HCT116 (cell line): ENCODE measurements around the gene KRTAP12-1. TPM values are rescaled to one million over a fixed set of nuclear protein-coding genes. Genes with fewer than 3 reads are reported as not detected.

ENCODE experiments used
- ATAC-seq: fragments of 200-7000 bp; cut with Tn5 transposase; 2 replicates; pipeline ENCODE4 v1.9.1; 2020; ENCODE audit warnings: mild to moderate bottlenecking, moderate library complexity
- BruUV-seq: library from RNA; stranded (reverse); fragments of 400-500 nt; replicated peaks from 2 replicates; lab custom pipeline; 2021; lab: Mats Ljungman, UMichigan
- CTCF ChIA-PET: fragments of 300-600 bp; sonication (Branson Sonifier 250); formaldehyde crosslinking; loops from one replicate; lab custom pipeline; 2021; ENCODE audit warnings: antibody characterized with exemption; lab: Charles Lee
- POLR2A ChIA-PET: fragments of 300-600, 350-600 bp; sonication (Branson Sonifier 250); formaldehyde crosslinking; loops from one replicate; lab custom pipeline; 2021; ENCODE audit warnings: antibody characterized with exemption; lab: Charles Lee
- RAD21 ChIA-PET, 2 experiments: fragments of 300-600 bp; sonication (Branson Sonifier 250); formaldehyde crosslinking; loops; one replicate each; lab custom pipeline; 2023; ENCODE audit warnings: low total read pairs in 2 of 2; ENCODE audit not compliant: uncharacterized antibody in 2 of 2, unreplicated experiment in 2 of 2, low non-redundant PET in 1 of 2; lab: Charles Lee
- DNase-seq: peaks from one replicate; pipeline ENCODE4 v3.0.0-alpha.2; 2010; ENCODE audit warnings: low read depth, low spot score
- H2AFZ ChIP-seq: fragments of 200-600 bp; shearing (Covaris generic), sonication (generic); 2 replicates; pipeline ENCODE4 v1.6.1; 2017; ENCODE audit warnings: low read depth, mixed run types, mixed read lengths, antibody characterized with exemption, low read length; ENCODE audit not compliant: poor library complexity, severe bottlenecking
- H3K27ac ChIP-seq: 2 replicates; pipeline ENCODE4 v1.5.1; 2012; ENCODE audit warnings: low read depth, low read length
- H3K27me3 ChIP-seq: fragments of 200-600 bp; sonication (generic); 2 replicates; pipeline ENCODE4 v1.6.1; 2016; ENCODE audit warnings: mixed run types, low read length, mixed read lengths; ENCODE audit not compliant: insufficient read depth
- H3K36me3 ChIP-seq, 2 experiments: fragments of 200-500 bp in 1 of 2; fragments of 200-600 bp in 1 of 2; sonication (Bioruptor generic) in 1 of 2; sonication (generic) in 1 of 2; 2 replicates each; pipeline versions ENCODE4 v1.5.1 to v1.6.1; 2014 to 2016; ENCODE audit warnings: low read length in 2 of 2, inconsistent platforms in 1 of 2, mixed read lengths in 1 of 2, mixed run types in 1 of 2; ENCODE audit not compliant: insufficient read depth in 2 of 2, control insufficient read depth in 1 of 2
- H3K4me1 ChIP-seq, 2 experiments: fragments of 200-600 bp in 1 of 2; sonication (generic) in 1 of 2; 2 replicates each; pipeline versions ENCODE4 v1.5.1 to v1.6.1; 2012 to 2017; ENCODE audit warnings: low read length in 2 of 2, inconsistent platforms in 1 of 2, mild to moderate bottlenecking in 1 of 2, mixed read lengths in 1 of 2, mixed run types in 1 of 2, moderate library complexity in 1 of 2; ENCODE audit not compliant: insufficient read depth in 2 of 2, control insufficient read depth in 1 of 2
- H3K4me2 ChIP-seq: fragments of 200-600 bp; sonication (generic); 2 replicates; pipeline ENCODE4 v1.6.1; 2017; ENCODE audit warnings: mixed run types, low read length, mixed read lengths
- H3K4me3 ChIP-seq, 2 experiments: fragments of 200-600 bp in 1 of 2; sonication (generic) in 1 of 2; replicated peaks in 1 of 2; 2 replicates each; pipeline ENCODE4 v1.5.1; 2011 to 2016; ENCODE audit warnings: low read length in 2 of 2, control low read depth in 1 of 2, low read depth in 1 of 2, mild to moderate bottlenecking in 1 of 2, mixed read lengths in 1 of 2, mixed run types in 1 of 2
- H3K79me2 ChIP-seq: fragments of 200-600 bp; sonication (generic); 2 replicates; pipeline ENCODE4 v1.6.1; 2017; ENCODE audit warnings: mild to moderate bottlenecking, mixed run types, low read length, moderate library complexity, mixed read lengths; ENCODE audit not compliant: insufficient read depth
- H3K9ac ChIP-seq: fragments of 200-600 bp; sonication (generic); 2 replicates; pipeline ENCODE4 v1.6.1; 2016; ENCODE audit warnings: low read length, mixed read lengths
- H3K9me2 ChIP-seq: fragments of 200-600 bp; sonication (generic), shearing (Covaris generic); 2 replicates; pipeline ENCODE4 v1.6.1; 2017; ENCODE audit warnings: mixed run types, mild to moderate bottlenecking, moderate library complexity; ENCODE audit not compliant: insufficient read depth
- H3K9me3 ChIP-seq, 2 experiments: fragments of 200-500 bp in 1 of 2; fragments of 200-600 bp in 1 of 2; sonication (Bioruptor generic) in 1 of 2; sonication (generic) in 1 of 2; 2 replicates each; pipeline ENCODE4 v1.6.1; 2014 to 2017; ENCODE audit warnings: low read length in 2 of 2, mixed read lengths in 2 of 2, inconsistent platforms in 1 of 2, low read depth in 1 of 2, mild to moderate bottlenecking in 1 of 2, mixed run types in 1 of 2, moderate library complexity in 1 of 2; ENCODE audit not compliant: control insufficient read depth in 1 of 2, insufficient read depth in 1 of 2
- H4K20me1 ChIP-seq: fragments of 200-600 bp; sonication (generic), shearing (Covaris generic); 2 replicates; pipeline ENCODE4 v1.6.1; 2017; ENCODE audit warnings: mixed run types, mild to moderate bottlenecking, moderate library complexity; ENCODE audit not compliant: insufficient read depth
- CEBPB ChIP-seq: IDR thresholded peaks from 2 replicates; pipeline ENCODE4 v1.6.1; 2012; ENCODE audit warnings: low read depth
- EGR1 ChIP-seq: IDR thresholded peaks from 2 replicates; pipeline ENCODE4 v1.6.1; 2012; ENCODE audit warnings: low read depth
- JUND ChIP-seq: IDR thresholded peaks from 2 replicates; pipeline ENCODE4 v1.6.1; 2012
- POLR2AphosphoS5 ChIP-seq: IDR thresholded peaks from 2 replicates; pipeline ENCODE4 v1.6.1; 2011; ENCODE audit warnings: mild to moderate bottlenecking, low read depth, low read length, moderate library complexity
- RAD21 ChIP-seq: IDR thresholded peaks from 2 replicates; pipeline ENCODE4 v1.6.1; 2012; ENCODE audit warnings: low read depth, mild to moderate bottlenecking
- SP1 ChIP-seq: IDR thresholded peaks from 2 replicates; pipeline ENCODE4 v1.6.1; 2012; ENCODE audit warnings: low read depth
- TCF7L2 ChIP-seq: IDR thresholded peaks from 2 replicates; pipeline ENCODE4 v1.7.0; 2011; ENCODE audit warnings: borderline replicate concordance, inconsistent platforms; ENCODE audit not compliant: insufficient read depth, insufficient read length; ENCODE audit errors: extremely low read depth
- YY1 ChIP-seq: IDR thresholded peaks from 2 replicates; pipeline ENCODE4 v1.6.1; 2011; ENCODE audit warnings: low read length, low read depth, moderate library complexity, mild to moderate bottlenecking; ENCODE audit not compliant: insufficient replicate concordance; ENCODE audit errors: extremely low read depth
- ZNF274 ChIP-seq: fragments of 200-500 bp; sonication (Bioruptor generic); IDR thresholded peaks from 2 replicates; pipeline ENCODE4 v1.6.1; 2014; ENCODE audit warnings: mild to moderate bottlenecking, low read depth, low read length, inconsistent platforms
- intact Hi-C: fragments of 100-400 bp; cut with micrococcal nuclease; formaldehyde crosslinking; loops from 2 replicates; pipeline ENCODE4 v1.10.0; 2022
- total RNA-seq: library from RNA; stranded (reverse); gene quantifications from one replicate; pipeline ENCODE4 v1.2.1, GENCODE V29; 2021; ENCODE audit not compliant: unreplicated experiment

The KRTAP12-1 gene
- total RNA-seq, 1 experiment from 2014 or later, result not detected

DNA sequence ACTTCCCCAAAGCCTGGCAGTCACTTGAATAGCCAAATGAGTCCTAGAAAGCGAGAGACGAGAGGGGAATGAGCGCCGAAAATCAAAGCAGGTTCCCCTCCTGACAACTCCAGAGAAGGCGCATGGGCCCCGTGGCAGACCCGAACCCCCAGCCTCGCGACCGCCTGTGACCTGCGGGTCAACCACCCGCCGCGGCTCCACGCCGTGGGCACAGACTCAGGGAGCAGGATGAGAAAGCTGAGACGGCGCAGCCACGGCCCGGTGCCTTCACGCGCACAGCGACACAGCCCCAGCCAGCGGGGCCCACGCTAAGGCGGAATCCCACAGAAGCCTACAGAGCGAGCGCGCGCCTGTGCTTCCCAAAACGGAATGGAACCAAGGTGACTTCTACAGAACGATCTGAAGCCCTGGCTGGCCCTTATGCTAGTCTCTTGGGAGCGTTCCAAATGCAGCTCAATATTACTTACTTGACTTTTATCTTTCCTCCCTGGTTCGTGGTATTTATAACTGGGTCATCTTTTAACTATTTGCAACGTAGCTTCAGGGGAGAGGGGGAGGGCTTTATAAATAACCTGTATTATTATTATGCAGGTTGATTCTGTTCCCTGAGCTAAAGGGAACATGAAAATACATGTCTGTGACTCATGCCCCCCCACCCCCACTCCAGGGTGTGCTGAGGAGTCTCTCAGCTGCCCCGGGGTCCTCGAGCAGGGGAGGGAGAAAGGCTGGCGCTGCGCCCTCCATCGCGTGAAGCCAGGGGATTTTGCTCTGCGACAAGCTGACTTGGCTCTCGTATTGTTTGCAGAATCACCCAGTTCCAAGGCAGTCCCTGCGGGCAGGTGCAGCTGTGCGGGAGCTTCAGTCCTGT is 27.7 kb upstream of the KRTAP12-1 start:
- H3K4me1 ChIP-seq, result peaks cover 0 to 6% of the 10 kb centered on the region in 2 experiments; a peak in 1 of 4 replicates
- intact Hi-C loops, result no loop called here
- no peaks in the 10 kb centered on the region for H3K36me3 ChIP-seq
- no peak overlapping the region for H2AFZ ChIP-seq
- H3K4me3 ChIP-seq, result no peak overlapping the region
- ATAC-seq, result no peak
- H3K4me2 ChIP-seq, result no peak overlapping the region
- H3K79me2 ChIP-seq, result no peaks in the 10 kb centered on the region
- no peak for DNase-seq
- RAD21 ChIA-PET, result no interaction called here
- no peak overlapping the region for H3K27ac ChIP-seq
- no peak for TF ChIP-seq JUND
- TF ChIP-seq EGR1, result no peak
- TF ChIP-seq POLR2AphosphoS5, result no peak
- no peak for TF ChIP-seq RAD21
- TF ChIP-seq ZNF274, result no peak
- TF ChIP-seq TCF7L2, result no peak
- TF ChIP-seq CEBPB, result no peak
- TF ChIP-seq SP1, result no peak
- H3K9ac ChIP-seq, result no peak overlapping the region
- H4K20me1 ChIP-seq, result no peaks in the 10 kb centered on the region
- H3K9me2 ChIP-seq, result no peaks in the 10 kb centered on the region
- no peaks in the 10 kb centered on the region for H3K9me3 ChIP-seq
- POLR2A ChIA-PET, result no interaction called here
- CTCF ChIA-PET, result no interaction called here
- peaks cover 25% of the 10 kb centered on the region; the same call in 1 of the 2 replicates for H3K27me3 ChIP-seq
- no TSS peak for BruUV-seq

DNA sequence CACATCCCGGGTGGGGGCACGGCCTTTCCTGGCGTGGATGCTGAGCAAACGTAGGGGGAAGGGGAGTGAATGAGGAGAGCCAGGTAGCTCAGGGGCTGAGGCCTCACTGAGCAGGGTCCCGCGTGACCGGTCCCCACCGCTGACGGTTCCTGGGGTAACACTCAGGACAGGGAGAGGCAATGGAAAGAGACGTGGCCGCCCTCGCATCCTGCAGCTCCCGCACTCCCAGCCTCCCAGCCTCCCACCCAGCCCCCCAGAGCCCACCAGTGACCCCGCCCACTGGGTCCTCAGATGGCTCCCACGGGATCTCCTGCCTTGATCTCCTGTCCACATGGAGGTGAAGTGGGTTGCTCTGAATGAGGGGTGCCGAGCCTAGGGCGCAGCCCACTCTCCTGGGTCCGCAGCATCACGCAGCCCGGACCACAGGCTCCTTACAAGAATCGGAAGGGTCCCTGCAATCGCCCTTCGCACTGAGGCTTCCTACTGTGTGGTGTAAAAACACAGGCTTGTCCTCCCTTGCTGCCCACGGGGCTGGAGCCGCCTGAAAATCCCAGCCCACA is 27.0 kb upstream of the KRTAP12-1 start:
- H3K27ac ChIP-seq, result no peak overlapping the region
- ChIA-PET CTCF (no interaction called here), RAD21 (no interaction called here), POLR2A (no interaction called here)
- H3K9me2 ChIP-seq, result no peaks in the 10 kb centered on the region
- no peak overlapping the region for H2AFZ ChIP-seq
- DNase-seq, result no peak
- H3K79me2 ChIP-seq, result no peaks in the 10 kb centered on the region
- no peak overlapping the region for H3K4me3 ChIP-seq
- H3K9ac ChIP-seq, result no peak overlapping the region
- BruUV-seq, result no TSS peak
- no peak overlapping the region for H3K4me2 ChIP-seq
- H4K20me1 ChIP-seq, result no peaks in the 10 kb centered on the region
- H3K36me3 ChIP-seq, result no peaks in the 10 kb centered on the region
- no peaks in the 10 kb centered on the region for H3K9me3 ChIP-seq
- no peak for TF ChIP-seq YY1
- peaks cover 25% of the 10 kb centered on the region; the same call in 1 of the 2 replicates for H3K27me3 ChIP-seq
- no peak for ATAC-seq
- peaks cover 0 to 6% of the 10 kb centered on the region in 2 experiments; a peak in 1 of 4 replicates for H3K4me1 ChIP-seq
- intact Hi-C loops, result no loop called here
